Thoracic aorta (tissue), 2 donors: Measurements from ENCODE around the gene BMP2K. TPM values are rescaled to one million over a fixed set of nuclear protein-coding genes. Genes with fewer than 3 reads are reported as not detected.

Source experiments
- ATAC-seq: fragments of 150-250 bp; one replicate; pipeline ENCODE4 v1.8.0; 2017; ENCODE audit warnings: low read depth; ENCODE audit not compliant: insufficient number of reproducible peaks, low FRiP score
- DNase-seq: peaks from one replicate; pipeline ENCODE4 v3.0.0-alpha.2; 2020; ENCODE audit warnings: low spot score
- H3K27ac ChIP-seq, 2 donors: fragments of 200-600 bp; sonication (generic); 1 replicate in 1 of 2; 2 replicates in 1 of 2; pipeline ENCODE4 v1.5.1; 2016; ENCODE audit warnings: mild to moderate bottlenecking in 2 of 2, moderate library complexity in 2 of 2
- H3K27me3 ChIP-seq: fragments of 200-600 bp; sonication (generic); replicated peaks from 2 replicates; pipeline ENCODE4 v1.6.0; 2016; ENCODE audit warnings: mild to moderate bottlenecking; ENCODE audit not compliant: insufficient read depth
- H3K36me3 ChIP-seq: fragments of 200-600 bp; sonication (generic); one replicate; pipeline ENCODE4 v1.5.1; 2016
- H3K4me1 ChIP-seq, 2 donors: fragments of 200-600 bp; sonication (generic); 1 replicate in 1 of 2; 2 replicates in 1 of 2; pipeline versions ENCODE4 v1.5.1 to v1.6.0; 2016; ENCODE audit warnings: low read depth in 2 of 2, mild to moderate bottlenecking in 1 of 2; ENCODE audit not compliant: control insufficient read depth in 1 of 2
- H3K4me3 ChIP-seq: fragments of 200-600 bp; sonication (generic); 2 replicates; pipeline ENCODE4 v1.5.1; 2016; ENCODE audit warnings: mild to moderate bottlenecking
- H3K9me3 ChIP-seq: fragments of 200-600 bp; sonication (generic); 2 replicates; pipeline ENCODE4 v1.5.1; 2016
- CTCF ChIP-seq: fragments of 200-600 bp; sonication (generic); IDR thresholded peaks from one replicate; pipeline ENCODE4 v1.5.1; 2019; ENCODE audit warnings: antibody characterized with exemption
- total RNA-seq, 2 donors: library from RNA; depleted of rRNA; stranded (reverse); fragments of >200 nt; gene quantifications; one replicate each; pipeline versions ENCODE4 v1.1.0 to v1.2.3, GENCODE V29; 2016

BMP2K gene
- total RNA-seq, 2 donors from 2014 or later = 41.8 to 74.4 TPM

- Histone ChIP-seq H3K27me3 (no peaks in the 10 kb centered on the region), H3K4me3 (no peak overlapping the region), H3K36me3 (no peaks in the 10 kb centered on the region), H3K27ac (no peak overlapping the region), H3K9me3 (no peaks in the 10 kb centered on the region), H3K4me1 (no peaks in the 10 kb centered on the region)
- no peak for TF ChIP-seq CTCF
- DNase-seq (no peak), ATAC-seq (no peak)
Observed at GRCh38 chr4:78763763-78764387, 12.3 kb upstream of the BMP2K start.

- H3K4me1 ChIP-seq = no peaks in the 10 kb centered on the region
- no peaks in the 10 kb centered on the region for H3K9me3 ChIP-seq
- H3K27ac ChIP-seq = no peak overlapping the region
- no peak for TF ChIP-seq CTCF
- ATAC-seq (no peak), DNase-seq (no peak)
- no peaks in the 10 kb centered on the region for H3K36me3 ChIP-seq
- no peaks in the 10 kb centered on the region for H3K27me3 ChIP-seq
- H3K4me3 ChIP-seq = no peak overlapping the region
Observed at GRCh38 chr4:78764498-78764961, 11.6 kb upstream of the BMP2K start.

GRCh38 chr4:78765432-78766006 lies 10.6 kb upstream of the BMP2K start:
- Histone ChIP-seq H3K4me1 (no peaks in the 10 kb centered on the region), H3K27me3 (no peaks in the 10 kb centered on the region), H3K4me3 (no peak overlapping the region), H3K9me3 (no peaks in the 10 kb centered on the region), H3K27ac (no peak overlapping the region), H3K36me3 (no peaks in the 10 kb centered on the region)
- ATAC-seq (no peak), DNase-seq (no peak)
- TF ChIP-seq CTCF = no peak

- Histone ChIP-seq H3K36me3 (no peaks in the 10 kb centered on the region), H3K27ac (no peak overlapping the region), H3K4me3 (no peak overlapping the region), H3K27me3 (no peaks in the 10 kb centered on the region), H3K4me1 (no peaks in the 10 kb centered on the region), H3K9me3 (no peaks in the 10 kb centered on the region)
- DNase-seq (no peak), ATAC-seq (no peak)
- no peak for TF ChIP-seq CTCF
Observed at GRCh38 chr4:78766026-78766425, 10.1 kb upstream of the BMP2K start.

GRCh38 chr4:78766650-78767049 lies 9.5 kb upstream of the BMP2K start:
- H3K36me3 ChIP-seq = no peaks in the 10 kb centered on the region
- DNase-seq = no peak
- H3K4me3 ChIP-seq = no peak overlapping the region
- H3K27me3 ChIP-seq = no peaks in the 10 kb centered on the region
- TF ChIP-seq CTCF = no peak
- H3K27ac ChIP-seq = no peak overlapping the region
- ATAC-seq = no peak
- H3K4me1 ChIP-seq = no peaks in the 10 kb centered on the region
- H3K9me3 ChIP-seq = no peaks in the 10 kb centered on the region
